NCI-H2081 treated with DMSO at 0.1 percent for 48 hours (cell line): Measurements from ENCODE around the gene DRGX.

Experiments
- DNase-seq: peaks from one replicate; lab custom pipeline; 2025; lab: John Stamatoyannopoulos, UW

The DRGX gene

GRCh38 chr10:49407552-49408137 is 11.8 kb upstream of the DRGX start:
- DNase-seq = no peak

- no peak for DNase-seq
These were observed 11.3 kb upstream of the DRGX start for GRCh38 chr10:49407151-49407550.

- no peak for DNase-seq
These were observed 8.5 kb upstream of the DRGX start for GRCh38 chr10:49404321-49404878.

GRCh38 chr10:49403363-49403762 is 7.5 kb upstream of the DRGX start:
- DNase-seq = no peak

GRCh38 chr10:49400365-49400764 is 4.5 kb upstream of the DRGX start:
- no peak for DNase-seq

GRCh38 chr10:49398986-49399385 is 3.1 kb upstream of the DRGX start:
- no peak for DNase-seq

- DNase-seq = no peak
These were observed 2.3 kb upstream of the DRGX start for GRCh38 chr10:49398000-49398861.

GRCh38 chr10:49397036-49397999 is 1.4 kb upstream of the DRGX start:
- DNase-seq = no peak

GRCh38 chr10:49396666-49396999 is 744 bp upstream of the DRGX start:
- DNase-seq = no peak

- no peak for DNase-seq
These were observed 752 bp downstream of the DRGX start for GRCh38 chr10:49394933-49395740.

- no peak for DNase-seq
These were observed 2.1 kb downstream of the DRGX start for GRCh38 chr10:49393757-49394156.

- DNase-seq = no peak
These were observed 2.6 kb downstream of the DRGX start for GRCh38 chr10:49393301-49393700.

GRCh38 chr10:49389361-49389933 is 6.4 kb downstream of the DRGX start:
- no peak for DNase-seq

GRCh38 chr10:49388161-49388560 is 7.7 kb downstream of the DRGX start:
- no peak for DNase-seq

GRCh38 chr10:49387071-49387470 is 8.8 kb downstream of the DRGX start:
- DNase-seq = no peak

GRCh38 chr10:49385939-49386922 is 9.7 kb downstream of the DRGX start:
- no peak for DNase-seq

- DNase-seq = no peak
These were observed 11.5 kb downstream of the DRGX start for GRCh38 chr10:49384268-49384953.

- no peak for DNase-seq
These were observed 12.0 kb downstream of the DRGX start for GRCh38 chr10:49383853-49384252.

GRCh38 chr10:49382826-49383225 is 13.1 kb downstream of the DRGX start:
- no peak for DNase-seq
